ENCODE results near the gene HNRNPA1. TPM values are rescaled to one million over a fixed set of nuclear protein-coding genes. Genes with fewer than 3 reads are reported as not detected.

HNRNPA1 gene
- total RNA-seq (2022; extraction: Qiagen RNA extraction; ENCODE audit: low read depth) = 1,543 to 3,071 TPM (median 1,659 TPM) in 5 replicates

DNA sequence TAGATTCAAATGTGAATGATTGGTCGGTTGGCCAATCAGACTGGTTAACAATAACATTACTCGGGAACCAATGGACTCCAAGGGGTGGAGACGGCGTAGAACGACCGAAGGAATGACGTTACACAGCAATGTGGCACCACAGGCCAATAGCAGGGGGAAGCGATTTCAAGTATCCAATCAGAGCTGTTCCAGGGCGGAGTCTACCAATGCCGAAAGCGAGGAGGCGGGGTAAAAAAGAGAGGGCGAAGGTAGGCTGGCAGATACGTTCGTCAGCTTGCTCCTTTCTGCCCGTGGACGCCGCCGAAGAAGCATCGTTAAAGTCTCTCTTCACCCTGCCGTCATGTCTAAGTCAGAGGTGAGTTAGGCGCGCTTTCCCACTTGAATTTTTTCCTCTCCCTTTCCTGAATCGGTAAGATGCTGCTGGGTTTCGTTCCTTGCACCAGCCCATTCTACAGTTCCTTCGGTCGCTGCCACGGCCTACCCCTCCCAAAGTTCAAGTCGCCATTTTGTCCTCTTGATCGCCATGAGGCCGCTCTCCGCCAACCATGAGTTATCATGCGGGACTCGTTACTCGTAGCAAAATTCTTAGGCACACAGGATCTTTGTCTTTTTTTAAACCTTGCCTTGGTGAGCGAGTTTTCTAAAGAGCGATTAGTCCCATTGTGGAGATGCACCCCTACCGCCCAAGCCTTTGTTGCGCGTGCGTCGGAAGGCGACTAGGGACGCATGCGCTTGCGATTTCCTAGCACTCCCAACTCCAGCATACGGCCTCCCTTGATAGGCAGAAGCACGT lies at the start of gene HNRNPA1:
HNRNPA1 (plus strand) TSS at position 259 of the 793 bp plus-strand sequence; CDS start at position 341, 82 bp downstream.

DNA sequence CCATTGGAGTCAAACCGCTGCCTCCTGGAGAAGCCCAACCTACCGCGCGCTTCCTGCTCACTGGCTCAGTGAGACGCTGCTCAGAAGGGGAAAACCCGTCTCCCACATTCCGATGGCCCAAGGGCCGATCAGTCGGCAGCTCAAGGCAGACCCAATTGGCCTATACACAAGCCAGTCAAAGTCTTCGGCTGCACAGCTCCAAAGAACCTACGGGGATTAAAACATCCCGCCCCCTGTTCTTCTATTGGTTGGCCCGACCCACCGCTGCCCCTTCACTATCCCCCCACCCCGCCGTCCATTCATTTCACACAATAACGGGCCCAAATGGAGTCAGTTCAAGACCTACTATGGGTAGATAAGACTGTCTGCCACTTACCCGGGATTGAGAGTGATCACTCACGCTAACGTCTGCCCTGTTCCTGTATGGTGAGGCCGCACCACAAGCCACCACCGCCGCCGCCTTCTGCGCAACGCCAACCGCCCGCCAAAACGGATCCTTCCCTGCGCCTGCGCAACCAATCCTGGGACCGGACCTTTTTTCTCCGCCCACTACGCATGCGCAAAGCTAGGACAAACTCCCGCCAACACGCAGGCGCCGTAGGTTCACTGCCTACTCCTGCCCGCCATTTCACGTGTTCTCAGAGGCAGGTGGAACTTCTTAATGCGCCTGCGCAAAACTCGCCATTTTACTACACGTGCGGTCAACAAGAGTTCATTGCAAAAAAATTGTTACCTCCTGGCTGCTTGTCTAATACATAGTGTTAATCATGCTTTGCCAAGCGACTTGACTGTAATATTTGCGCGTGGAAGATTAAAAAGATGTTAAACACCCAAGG lies 676 bp upstream of the HNRNPA1 start, which contains the start of gene CBX5:
CBX5 (minus strand) TSS at position 491 of the 836 bp plus-strand sequence. CDS start 22,472 bp downstream, outside the sequence.

GRCh38 chr12:54300732-54301427 lies 20.4 kb downstream of the HNRNPA1 start, which contains the start of gene NFE2:
TSS of gene NFE2 (minus strand) at chr12:54301015. CDS start at chr12:54295248, 5,767 bp downstream.

DNA sequence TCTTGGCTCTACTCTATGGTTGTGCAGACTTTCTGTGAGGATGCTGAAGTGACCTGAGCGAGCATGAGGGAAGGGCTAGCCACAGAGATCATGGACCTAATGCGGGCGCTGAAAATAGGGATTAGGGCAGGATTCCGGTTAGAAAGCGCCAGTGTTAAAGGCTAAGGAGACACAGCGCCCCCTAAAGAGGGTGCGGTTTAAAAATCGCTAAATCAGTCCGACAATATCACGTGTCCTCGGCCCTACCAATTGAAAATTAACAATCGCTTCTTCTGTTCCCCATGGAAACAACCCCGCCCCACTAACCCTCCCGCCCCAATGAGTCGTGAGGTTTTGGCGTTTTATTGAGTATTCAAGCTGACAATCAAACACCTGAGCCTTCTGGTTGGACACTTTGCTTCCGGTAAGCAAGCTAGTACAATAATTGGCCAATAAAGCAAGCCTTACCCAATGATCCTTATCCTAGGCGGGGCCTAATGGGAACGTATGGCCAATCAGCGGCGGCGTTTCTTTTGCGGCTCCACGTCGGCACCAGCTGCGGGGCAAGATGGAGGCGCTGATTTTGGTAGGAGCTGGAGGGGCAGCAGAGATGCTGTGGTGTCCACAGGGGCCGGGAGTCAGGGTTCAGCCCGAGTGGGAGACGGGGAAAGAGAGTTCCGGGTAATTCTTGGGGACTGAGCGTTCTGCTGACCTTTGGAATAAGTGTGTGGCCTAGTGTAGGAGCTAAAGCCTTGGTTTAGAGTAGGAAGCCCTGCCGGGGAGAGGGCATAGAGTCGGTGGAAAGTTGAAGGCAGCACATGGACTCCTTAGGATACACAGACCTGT lies 44.3 kb downstream of the HNRNPA1 start, which contains the start of gene COPZ1:
COPZ1 (plus strand) TSS at position 515 of the 825 bp plus-strand sequence; CDS start at position 548, 33 bp downstream.

Other genes with a start within 250 kb of the HNRNPA1 start
- 0.50 to 1.2 TPM (median 1.0 TPM) in 5 replicates for gene HOXC5, start 247.7 kb upstream of the HNRNPA1 start, total RNA-seq (2022; extraction: Qiagen RNA extraction; ENCODE audit: low read depth)
- 2.4 to 4.2 TPM (median 4.0 TPM) in 5 replicates for gene HOXC4, start 226.9 kb upstream of the HNRNPA1 start, total RNA-seq (2022; extraction: Qiagen RNA extraction; ENCODE audit: low read depth)
- gene SMUG1, start 91.7 kb upstream of the HNRNPA1 start, total RNA-seq (2022; extraction: Qiagen RNA extraction; ENCODE audit: low read depth) = 24.1 to 34.5 TPM (median 34.3 TPM) in 5 replicates
- 24.5 to 30.1 TPM (median 26.0 TPM) in 5 replicates for gene CBX5, start 604 bp upstream of the HNRNPA1 start, total RNA-seq (2022; extraction: Qiagen RNA extraction; ENCODE audit: low read depth)
- 0.09 to 0.24 TPM (median 0.14 TPM) in 4 of 5 replicates, not detected in the other for gene NFE2, start 20.3 kb downstream of the HNRNPA1 start, total RNA-seq (2022; extraction: Qiagen RNA extraction; ENCODE audit: low read depth)
- gene COPZ1, start 44.4 kb downstream of the HNRNPA1 start, total RNA-seq (2022; extraction: Qiagen RNA extraction; ENCODE audit: low read depth) = 217 to 341 TPM (median 246 TPM) in 5 replicates
- gene GPR84, start 83.8 kb downstream of the HNRNPA1 start, total RNA-seq (2022; extraction: Qiagen RNA extraction; ENCODE audit: low read depth) = 0.03 to 0.09 TPM (median 0.09 TPM) in 3 of 5 replicates, not detected in the others
- 14.3 to 21.0 TPM (median 18.8 TPM) in 5 replicates for gene ZNF385A, start 104.0 kb downstream of the HNRNPA1 start, total RNA-seq (2022; extraction: Qiagen RNA extraction; ENCODE audit: low read depth)
- 76.6 to 111 TPM (median 93.8 TPM) in 5 replicates for gene ITGA5, start 138.5 kb downstream of the HNRNPA1 start, total RNA-seq (2022; extraction: Qiagen RNA extraction; ENCODE audit: low read depth)
- not detected in 5 replicates for gene GTSF1, start 192.9 kb downstream of the HNRNPA1 start, total RNA-seq (2022; extraction: Qiagen RNA extraction; ENCODE audit: low read depth)
- 0.01 TPM in 1 of 5 replicates, not detected in the others for gene NCKAP1L, start 217.0 kb downstream of the HNRNPA1 start, total RNA-seq (2022; extraction: Qiagen RNA extraction; ENCODE audit: low read depth)